ENCODE measurements around the gene MAP3K1.

DNA sequence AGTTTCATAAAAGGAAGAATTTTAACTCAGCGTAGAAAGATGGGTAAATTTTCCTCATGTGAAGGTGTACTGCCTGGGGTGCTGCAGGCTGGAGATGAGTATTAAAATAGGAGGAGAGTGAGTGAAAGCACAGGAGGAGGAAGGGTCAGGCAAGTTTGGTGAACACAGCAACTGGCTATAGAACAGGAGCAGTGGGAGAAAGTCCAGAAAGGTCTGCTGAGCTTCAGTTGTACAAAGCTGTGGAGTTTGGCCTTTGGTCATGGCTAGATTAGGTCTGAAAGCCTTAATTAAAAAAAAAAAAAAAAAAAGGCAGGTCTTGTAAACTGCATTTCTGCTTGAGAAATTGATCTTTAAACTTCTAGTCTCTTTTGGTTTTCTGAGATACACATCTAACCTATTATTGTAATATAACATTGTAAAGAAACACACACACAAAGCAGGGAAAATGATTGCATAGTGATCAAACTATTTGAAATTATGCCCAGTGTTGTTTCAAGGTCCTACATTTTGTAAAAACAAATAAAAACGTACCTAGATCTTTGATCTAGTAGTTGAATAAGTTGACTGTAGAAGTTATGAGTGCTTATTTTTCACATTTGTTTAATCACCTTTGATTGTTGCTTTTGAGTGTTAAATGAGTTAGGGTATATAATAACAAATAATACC lies 43.6 kb downstream of the MAP3K1 start:
- TF ChIP-seq, protein P1, sequence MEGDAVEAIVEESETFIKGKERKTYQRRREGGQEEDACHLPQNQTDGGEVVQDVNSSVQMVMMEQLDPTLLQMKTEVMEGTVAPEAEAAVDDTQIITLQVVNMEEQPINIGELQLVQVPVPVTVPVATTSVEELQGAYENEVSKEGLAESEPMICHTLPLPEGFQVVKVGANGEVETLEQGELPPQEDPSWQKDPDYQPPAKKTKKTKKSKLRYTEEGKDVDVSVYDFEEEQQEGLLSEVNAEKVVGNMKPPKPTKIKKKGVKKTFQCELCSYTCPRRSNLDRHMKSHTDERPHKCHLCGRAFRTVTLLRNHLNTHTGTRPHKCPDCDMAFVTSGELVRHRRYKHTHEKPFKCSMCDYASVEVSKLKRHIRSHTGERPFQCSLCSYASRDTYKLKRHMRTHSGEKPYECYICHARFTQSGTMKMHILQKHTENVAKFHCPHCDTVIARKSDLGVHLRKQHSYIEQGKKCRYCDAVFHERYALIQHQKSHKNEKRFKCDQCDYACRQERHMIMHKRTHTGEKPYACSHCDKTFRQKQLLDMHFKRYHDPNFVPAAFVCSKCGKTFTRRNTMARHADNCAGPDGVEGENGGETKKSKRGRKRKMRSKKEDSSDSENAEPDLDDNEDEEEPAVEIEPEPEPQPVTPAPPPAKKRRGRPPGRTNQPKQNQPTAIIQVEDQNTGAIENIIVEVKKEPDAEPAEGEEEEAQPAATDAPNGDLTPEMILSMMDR (conservative IDR thresholded peaks at IDR 0.05): no peak
- TF ChIP-seq EZH2 (IDR thresholded peaks at IDR 0.05; ENCODE audit: low read depth): no peak
